Small intestine (tissue), 7 donors: ENCODE data around the gene SPDYE18. TPM values are rescaled to one million over a fixed set of nuclear protein-coding genes. Genes with fewer than 3 reads are reported as not detected.
"Not testable (repeated sequence)": the region's sequence is repeated elsewhere in the genome, so short reads cannot be mapped to it uniquely, and the experiment has no call there.

ENCODE experiments used
- DNase-seq, 2 donors: peaks; one replicate each; pipeline versions ENCODE4 v3.0.0 to v3.0.0-alpha.2; 2013
- FAIRE-seq: peaks from 2 replicates; lab custom pipeline; 2012; peaks lifted over from hg19 to GRCh38; lab: Jason Lieb, UNC
- H3K27ac ChIP-seq, 3 donors: one replicate each; pipeline ENCODE4 v1.5.1; 2013; ENCODE audit warnings: low read length in 2 of 3, mild to moderate bottlenecking in 2 of 3, control low read depth in 1 of 3, inconsistent platforms in 1 of 3, low read depth in 1 of 3, moderate library complexity in 1 of 3
- H3K27me3 ChIP-seq, 3 donors: one replicate each; pipeline ENCODE4 v1.6.1; 2013; ENCODE audit warnings: low read length in 3 of 3, inconsistent platforms in 1 of 3; ENCODE audit not compliant: control insufficient read depth in 3 of 3, insufficient read depth in 3 of 3
- H3K36me3 ChIP-seq, 3 donors: one replicate each; pipeline ENCODE4 v1.6.1; 2013; ENCODE audit warnings: low read length in 3 of 3, inconsistent platforms in 1 of 3, low read depth in 1 of 3, mild to moderate bottlenecking in 1 of 3, moderate library complexity in 1 of 3; ENCODE audit not compliant: control insufficient read depth in 3 of 3, insufficient read depth in 2 of 3
- H3K4me1 ChIP-seq, 3 donors: one replicate each; pipeline ENCODE4 v1.6.1; 2013; ENCODE audit warnings: low read length in 2 of 3, inconsistent platforms in 1 of 3, low read depth in 1 of 3, mild to moderate bottlenecking in 1 of 3, moderate library complexity in 1 of 3; ENCODE audit not compliant: control insufficient read depth in 3 of 3, insufficient read depth in 2 of 3
- H3K4me3 ChIP-seq, 3 donors: one replicate each; pipeline ENCODE4 v1.5.1; 2013; ENCODE audit warnings: low read length in 3 of 3, control low read depth in 1 of 3, inconsistent platforms in 1 of 3, low read depth in 1 of 3, mild to moderate bottlenecking in 1 of 3, moderate library complexity in 1 of 3
- H3K9me3 ChIP-seq, 2 donors: one replicate each; pipeline ENCODE4 v1.6.1; 2013; ENCODE audit warnings: low read depth in 1 of 2, low read length in 1 of 2; ENCODE audit not compliant: control insufficient read depth in 2 of 2, insufficient read depth in 1 of 2
- WGBS, 3 donors: extraction: QIAGEN DNeasy Blood & Tissue Kit; methylation state at CpG; one replicate each; pipeline ENCODE4 v1.1.7; 2013; 5-methylcytosine and 5-hydroxymethylcytosine counted together
- polyA plus RNA-seq, 4 donors: library from polyadenylated mRNA; stranded (reverse) in 3 of 4; unstranded in 1 of 4; fragments of 200-250 nt in 3 of 4; fragments of 120-200 nt in 1 of 4; gene quantifications; one replicate each; pipeline versions ENCODE4 v1.2.1 to v1.2.3, GENCODE V29; 2013
- donor health status: healthy with polysubstance abuse.
- donor health status: control.
- donor health status: control.
- donor health status: Bipolar disorder and iron deficiency.
- donor health status: healthy.

Gene SPDYE18
- polyA plus RNA-seq, 4 donors: 0.28 to 1.3 (median 0.85) TPM

DNA sequence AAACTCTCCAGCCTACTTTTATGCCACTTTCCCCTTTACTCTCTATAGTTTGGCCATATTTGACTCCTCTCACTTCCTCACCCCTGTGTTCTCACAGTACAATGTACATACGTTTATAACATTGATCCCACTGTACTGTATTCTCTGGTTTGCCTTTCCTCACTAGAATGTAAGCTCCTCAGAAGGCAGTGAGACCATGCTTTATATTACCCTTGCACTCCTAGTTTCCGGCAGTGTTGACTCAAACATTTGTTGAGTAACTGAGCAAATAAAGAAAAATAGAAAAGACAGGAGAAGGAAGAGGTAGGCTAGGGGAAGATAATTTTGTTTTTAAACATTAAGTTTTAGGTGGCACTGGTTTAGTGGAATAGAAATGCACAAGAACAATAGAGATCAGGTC lies 17.9 kb upstream of the SPDYE18 start:
- H3K4me3 ChIP-seq, H3K27ac ChIP-seq, FAIRE-seq, H3K4me1 ChIP-seq, H3K9me3 ChIP-seq, DNase-seq, H3K27me3 ChIP-seq, H3K36me3 ChIP-seq: not testable (repeated sequence)
- 87 to 100% (median 88%) methylated on average over 1 to 2 of the region's 2 CpGs for WGBS, 3 donors

DNA sequence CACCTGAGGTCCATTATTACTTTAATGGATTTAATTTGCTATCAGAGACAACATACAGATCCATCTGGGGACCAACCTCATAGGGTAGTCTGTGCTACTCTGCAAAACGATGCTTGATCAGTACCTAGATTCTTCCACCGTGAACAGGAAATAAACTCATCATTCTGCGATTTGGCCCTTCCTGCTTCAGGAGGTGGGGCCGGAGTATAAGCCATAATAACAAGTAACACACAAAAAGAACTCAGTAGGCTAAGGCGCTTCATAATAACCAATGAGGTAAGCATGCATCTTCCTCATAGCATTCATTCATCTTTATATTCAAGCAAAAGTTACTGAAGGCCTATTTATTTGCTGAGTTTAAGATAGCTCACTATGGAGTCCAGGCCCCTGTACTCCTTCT lies 17.3 kb upstream of the SPDYE18 start:
- H3K4me3 ChIP-seq, H3K27ac ChIP-seq, H3K36me3 ChIP-seq, DNase-seq, H3K9me3 ChIP-seq, H3K4me1 ChIP-seq, H3K27me3 ChIP-seq, FAIRE-seq: not testable (repeated sequence)
- WGBS, 3 donors: 63 to 77% (median 74%) methylated on average over 4 to 5 of the region's 5 CpGs

DNA sequence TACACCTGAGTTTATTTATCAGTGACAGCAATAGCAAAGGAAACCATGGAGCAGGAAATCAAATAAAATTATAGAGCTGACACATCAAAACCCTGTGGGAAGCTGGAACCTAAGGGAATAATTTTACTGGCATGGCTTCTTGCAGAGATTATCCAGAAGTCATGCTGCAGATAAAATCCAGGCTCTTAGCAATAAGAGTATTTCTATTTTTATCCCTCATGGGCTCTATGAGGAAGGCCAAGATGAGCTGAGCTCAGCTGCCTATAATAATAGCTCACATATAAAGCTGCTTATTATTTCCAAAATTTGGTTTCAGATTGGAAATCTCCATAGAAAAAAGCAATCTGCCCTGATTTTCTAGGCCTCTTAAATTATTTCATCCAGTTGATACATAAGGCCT lies 16.8 kb upstream of the SPDYE18 start:
- H3K36me3 ChIP-seq, DNase-seq, FAIRE-seq: not testable (repeated sequence)

DNA sequence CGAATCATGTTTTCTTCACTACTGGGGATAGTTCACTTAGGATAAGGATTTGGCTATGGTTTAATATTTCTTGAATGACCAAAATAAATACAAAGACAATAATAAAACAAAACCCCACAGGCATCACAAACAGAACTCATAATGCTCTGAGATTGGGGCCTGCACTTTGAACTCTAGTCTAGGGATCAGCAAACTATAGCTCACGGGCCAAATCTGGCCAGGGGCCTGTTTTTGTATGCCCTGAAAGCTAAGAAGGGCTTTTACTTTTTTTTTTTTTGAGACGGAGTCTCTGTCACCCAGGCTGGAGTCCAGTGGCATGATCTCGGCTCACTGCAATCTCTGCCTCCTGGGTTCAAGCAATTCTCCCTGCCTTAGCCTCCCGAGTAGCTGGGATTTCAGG lies 14.7 kb upstream of the SPDYE18 start:
- WGBS, 3 donors: 77 to 85% (median 83%) methylated on average over 4 to 5 of the region's 5 CpGs
- H3K9me3 ChIP-seq, H3K4me3 ChIP-seq, H3K4me1 ChIP-seq, FAIRE-seq, H3K27me3 ChIP-seq, H3K36me3 ChIP-seq, H3K27ac ChIP-seq: not testable (repeated sequence)
- peak in 1 of 2 donors; percentile 1 for DNase-seq

More for the DNA sequence above, 16.8 kb upstream of the SPDYE18 start:
- not testable (repeated sequence) for H3K27ac ChIP-seq, H3K4me3 ChIP-seq, H3K4me1 ChIP-seq, H3K27me3 ChIP-seq, H3K9me3 ChIP-seq

DNA sequence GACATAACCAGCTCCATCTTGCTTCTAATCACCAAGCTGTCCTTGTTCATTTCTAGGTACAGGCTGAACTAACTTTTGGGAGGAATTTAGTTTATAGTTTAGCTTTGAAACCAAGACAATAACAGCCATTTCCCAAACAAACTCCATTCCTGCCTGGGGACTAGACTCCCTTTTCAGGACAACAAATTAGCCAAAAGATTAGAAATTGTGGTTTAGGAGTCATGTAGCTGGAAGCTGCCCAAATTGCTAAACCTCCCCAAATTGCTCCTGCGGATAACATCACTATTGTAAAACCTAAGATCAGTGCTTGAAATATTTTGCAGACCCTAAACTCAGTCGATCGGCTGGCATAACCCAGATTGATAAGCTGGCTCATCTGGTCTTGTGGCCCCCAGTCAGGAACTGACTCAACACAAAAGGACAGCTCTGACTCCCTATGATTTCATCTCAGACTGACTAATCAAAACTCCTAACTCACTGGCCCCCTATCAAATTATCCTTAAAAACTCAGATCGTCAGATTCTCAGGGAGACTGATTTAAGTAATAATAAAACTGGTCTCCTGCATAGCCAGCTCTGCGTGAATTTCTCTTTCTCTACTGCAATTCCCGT lies 12.5 kb upstream of the SPDYE18 start:
- H3K4me1 ChIP-seq, H3K27ac ChIP-seq, H3K9me3 ChIP-seq, FAIRE-seq, H3K27me3 ChIP-seq, DNase-seq, H3K36me3 ChIP-seq, H3K4me3 ChIP-seq: not testable (repeated sequence)
- 96 to 97% (median 96%) methylated on average over 3 to 5 of the region's 6 CpGs for WGBS, 3 donors

DNA sequence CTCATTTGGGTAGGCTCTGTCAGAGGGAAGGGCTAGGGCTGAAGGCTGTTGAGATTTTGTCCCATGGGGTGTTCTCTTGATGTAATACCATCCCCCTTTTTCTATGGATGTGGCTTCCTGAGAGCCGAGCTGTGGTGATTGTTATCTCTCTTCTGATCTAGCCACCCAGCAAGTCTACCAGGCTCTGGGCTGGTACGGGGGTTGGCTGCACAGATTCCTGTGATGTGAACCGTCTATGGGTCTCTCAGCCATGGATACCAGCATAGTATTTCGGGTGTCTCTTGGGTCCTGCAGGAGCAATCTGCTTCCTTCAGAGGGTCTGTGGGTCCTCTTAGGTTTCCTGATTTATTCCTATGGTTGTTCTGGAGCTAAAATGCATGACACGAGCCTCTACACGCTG lies 8.8 kb upstream of the SPDYE18 start:
- not testable (repeated sequence) for FAIRE-seq, DNase-seq

DNA sequence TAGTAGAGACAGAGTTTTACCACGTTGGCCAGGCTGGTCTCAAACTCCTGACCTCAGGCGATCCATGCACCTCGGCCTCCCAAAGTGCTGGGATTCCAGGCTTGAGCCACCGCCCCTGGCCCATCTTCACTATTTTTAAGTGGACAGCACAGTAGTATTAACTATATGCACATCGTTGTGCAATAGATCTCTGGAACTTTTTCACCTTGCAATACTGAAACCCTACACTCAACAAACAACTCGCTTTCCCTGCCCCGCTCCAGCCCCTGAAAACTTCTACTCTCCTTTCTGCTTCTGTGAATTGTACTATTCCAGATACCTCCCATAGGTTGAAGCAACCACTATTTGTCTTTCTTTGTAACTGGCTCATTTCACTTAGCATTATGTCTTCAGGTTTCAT lies 3.5 kb upstream of the SPDYE18 start:
- H3K36me3 ChIP-seq, H3K9me3 ChIP-seq, H3K4me3 ChIP-seq, FAIRE-seq, H3K27ac ChIP-seq, H3K4me1 ChIP-seq, H3K27me3 ChIP-seq, DNase-seq: not testable (repeated sequence)
- WGBS, 3 donors: 80 to 92% (median 88%) methylated on average over 7 of the region's 7 CpGs

More for the DNA sequence above, 8.8 kb upstream of the SPDYE18 start:
- H3K27ac ChIP-seq, H3K27me3 ChIP-seq, H3K9me3 ChIP-seq, H3K4me1 ChIP-seq, H3K4me3 ChIP-seq, H3K36me3 ChIP-seq: not testable (repeated sequence)
- WGBS, 3 donors: 93 to 96% (median 94%) methylated on average over 5 to 6 of the region's 6 CpGs

- not testable (repeated sequence) for FAIRE-seq, H3K27me3 ChIP-seq, H3K27ac ChIP-seq, H3K9me3 ChIP-seq, H3K4me1 ChIP-seq, DNase-seq, H3K4me3 ChIP-seq, H3K36me3 ChIP-seq
- 82 to 100% (median 96%) methylated on average over 3 to 4 of the region's 4 CpGs for WGBS, 3 donors
Observed at GRCh38 chr7:77063732-77064131, 1.4 kb upstream of the SPDYE18 start.

- not testable (repeated sequence) for DNase-seq, H3K4me1 ChIP-seq, H3K36me3 ChIP-seq, FAIRE-seq, H3K4me3 ChIP-seq, H3K27me3 ChIP-seq, H3K27ac ChIP-seq, H3K9me3 ChIP-seq
- WGBS, 3 donors: 91 to 100% methylated on average over 1 to 7 of the region's 8 CpGs; no CpG with 5 or more reads in 1 of the 3 donors
Observed at GRCh38 chr7:77032261-77032660, 30.1 kb downstream of the SPDYE18 start, which contains the start of gene SPDYE17. Gene SPDYE17 (minus strand): TSS chr7:77032361. CDS start chr7:77030570, 1,791 bp downstream.
